ENCODE measurements around the gene STOML2. TPM values are rescaled to one million over a fixed set of nuclear protein-coding genes. Genes with fewer than 3 reads are reported as not detected.

STOML2 gene
- total and polyA plus RNA-seq, 2 experiments from 2014 or later: 114 to 210 TPM

DNA sequence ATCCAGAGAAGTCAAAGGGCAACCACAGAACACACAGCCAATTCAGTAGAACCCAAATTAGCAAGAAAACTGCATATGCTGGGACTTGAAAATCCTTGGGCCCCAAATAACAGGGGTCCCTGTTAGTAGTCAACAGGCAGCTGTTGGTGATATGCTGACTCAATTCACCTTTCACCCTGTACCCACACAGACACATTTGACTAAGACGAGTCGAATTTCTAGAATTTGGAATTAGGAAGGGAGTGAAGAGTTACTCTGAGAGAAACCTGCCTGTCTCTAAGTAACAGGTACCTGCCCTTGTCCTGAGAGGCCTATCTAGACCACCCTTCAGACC is 29.7 kb downstream of the STOML2 start (continued):
- TF ChIP-seq, protein P1, sequence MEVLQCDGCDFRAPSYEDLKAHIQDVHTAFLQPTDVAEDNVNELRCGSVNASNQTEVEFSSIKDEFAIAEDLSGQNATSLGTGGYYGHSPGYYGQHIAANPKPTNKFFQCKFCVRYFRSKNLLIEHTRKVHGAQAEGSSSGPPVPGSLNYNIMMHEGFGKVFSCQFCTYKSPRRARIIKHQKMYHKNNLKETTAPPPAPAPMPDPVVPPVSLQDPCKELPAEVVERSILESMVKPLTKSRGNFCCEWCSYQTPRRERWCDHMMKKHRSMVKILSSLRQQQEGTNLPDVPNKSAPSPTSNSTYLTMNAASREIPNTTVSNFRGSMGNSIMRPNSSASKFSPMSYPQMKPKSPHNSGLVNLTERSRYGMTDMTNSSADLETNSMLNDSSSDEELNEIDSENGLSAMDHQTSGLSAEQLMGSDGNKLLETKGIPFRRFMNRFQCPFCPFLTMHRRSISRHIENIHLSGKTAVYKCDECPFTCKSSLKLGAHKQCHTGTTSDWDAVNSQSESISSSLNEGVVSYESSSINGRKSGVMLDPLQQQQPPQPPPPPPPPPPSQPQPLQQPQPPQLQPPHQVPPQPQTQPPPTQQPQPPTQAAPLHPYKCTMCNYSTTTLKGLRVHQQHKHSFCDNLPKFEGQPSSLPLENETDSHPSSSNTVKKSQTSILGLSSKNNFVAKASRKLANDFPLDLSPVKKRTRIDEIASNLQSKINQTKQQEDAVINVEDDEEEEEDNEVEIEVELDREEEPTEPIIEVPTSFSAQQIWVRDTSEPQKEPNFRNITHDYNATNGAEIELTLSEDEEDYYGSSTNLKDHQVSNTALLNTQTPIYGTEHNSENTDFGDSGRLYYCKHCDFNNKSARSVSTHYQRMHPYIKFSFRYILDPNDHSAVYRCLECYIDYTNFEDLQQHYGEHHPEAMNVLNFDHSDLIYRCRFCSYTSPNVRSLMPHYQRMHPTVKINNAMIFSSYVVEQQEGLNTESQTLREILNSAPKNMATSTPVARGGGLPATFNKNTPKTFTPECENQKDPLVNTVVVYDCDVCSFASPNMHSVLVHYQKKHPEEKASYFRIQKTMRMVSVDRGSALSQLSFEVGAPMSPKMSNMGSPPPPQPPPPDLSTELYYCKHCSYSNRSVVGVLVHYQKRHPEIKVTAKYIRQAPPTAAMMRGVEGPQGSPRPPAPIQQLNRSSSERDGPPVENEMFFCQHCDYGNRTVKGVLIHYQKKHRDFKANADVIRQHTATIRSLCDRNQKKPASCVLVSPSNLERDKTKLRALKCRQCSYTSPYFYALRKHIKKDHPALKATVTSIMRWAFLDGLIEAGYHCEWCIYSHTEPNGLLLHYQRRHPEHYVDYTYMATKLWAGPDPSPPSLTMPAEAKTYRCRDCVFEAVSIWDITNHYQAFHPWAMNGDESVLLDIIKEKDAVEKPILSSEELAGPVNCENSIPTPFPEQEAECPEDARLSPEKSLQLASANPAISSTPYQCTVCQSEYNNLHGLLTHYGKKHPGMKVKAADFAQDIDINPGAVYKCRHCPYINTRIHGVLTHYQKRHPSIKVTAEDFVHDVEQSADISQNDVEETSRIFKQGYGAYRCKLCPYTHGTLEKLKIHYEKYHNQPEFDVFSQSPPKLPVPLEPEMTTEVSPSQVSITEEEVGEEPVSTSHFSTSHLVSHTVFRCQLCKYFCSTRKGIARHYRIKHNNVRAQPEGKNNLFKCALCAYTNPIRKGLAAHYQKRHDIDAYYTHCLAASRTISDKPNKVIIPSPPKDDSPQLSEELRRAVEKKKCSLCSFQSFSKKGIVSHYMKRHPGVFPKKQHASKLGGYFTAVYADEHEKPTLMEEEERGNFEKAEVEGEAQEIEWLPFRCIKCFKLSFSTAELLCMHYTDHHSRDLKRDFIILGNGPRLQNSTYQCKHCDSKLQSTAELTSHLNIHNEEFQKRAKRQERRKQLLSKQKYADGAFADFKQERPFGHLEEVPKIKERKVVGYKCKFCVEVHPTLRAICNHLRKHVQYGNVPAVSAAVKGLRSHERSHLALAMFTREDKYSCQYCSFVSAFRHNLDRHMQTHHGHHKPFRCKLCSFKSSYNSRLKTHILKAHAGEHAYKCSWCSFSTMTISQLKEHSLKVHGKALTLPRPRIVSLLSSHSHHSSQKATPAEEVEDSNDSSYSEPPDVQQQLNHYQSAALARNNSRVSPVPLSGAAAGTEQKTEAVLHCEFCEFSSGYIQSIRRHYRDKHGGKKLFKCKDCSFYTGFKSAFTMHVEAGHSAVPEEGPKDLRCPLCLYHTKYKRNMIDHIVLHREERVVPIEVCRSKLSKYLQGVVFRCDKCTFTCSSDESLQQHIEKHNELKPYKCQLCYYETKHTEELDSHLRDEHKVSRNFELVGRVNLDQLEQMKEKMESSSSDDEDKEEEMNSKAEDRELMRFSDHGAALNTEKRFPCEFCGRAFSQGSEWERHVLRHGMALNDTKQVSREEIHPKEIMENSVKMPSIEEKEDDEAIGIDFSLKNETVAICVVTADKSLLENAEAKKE (CRISPR knock-in tag; IDR thresholded peaks at IDR 0.05): no peak
- no peak for TF ChIP-seq ZNF331 (CRISPR knock-in tag; IDR thresholded peaks at IDR 0.05; ENCODE audit: low read depth)
- TF ChIP-seq, protein P2, sequence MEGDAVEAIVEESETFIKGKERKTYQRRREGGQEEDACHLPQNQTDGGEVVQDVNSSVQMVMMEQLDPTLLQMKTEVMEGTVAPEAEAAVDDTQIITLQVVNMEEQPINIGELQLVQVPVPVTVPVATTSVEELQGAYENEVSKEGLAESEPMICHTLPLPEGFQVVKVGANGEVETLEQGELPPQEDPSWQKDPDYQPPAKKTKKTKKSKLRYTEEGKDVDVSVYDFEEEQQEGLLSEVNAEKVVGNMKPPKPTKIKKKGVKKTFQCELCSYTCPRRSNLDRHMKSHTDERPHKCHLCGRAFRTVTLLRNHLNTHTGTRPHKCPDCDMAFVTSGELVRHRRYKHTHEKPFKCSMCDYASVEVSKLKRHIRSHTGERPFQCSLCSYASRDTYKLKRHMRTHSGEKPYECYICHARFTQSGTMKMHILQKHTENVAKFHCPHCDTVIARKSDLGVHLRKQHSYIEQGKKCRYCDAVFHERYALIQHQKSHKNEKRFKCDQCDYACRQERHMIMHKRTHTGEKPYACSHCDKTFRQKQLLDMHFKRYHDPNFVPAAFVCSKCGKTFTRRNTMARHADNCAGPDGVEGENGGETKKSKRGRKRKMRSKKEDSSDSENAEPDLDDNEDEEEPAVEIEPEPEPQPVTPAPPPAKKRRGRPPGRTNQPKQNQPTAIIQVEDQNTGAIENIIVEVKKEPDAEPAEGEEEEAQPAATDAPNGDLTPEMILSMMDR (conservative IDR thresholded peaks at IDR 0.05; ENCODE audit: low read depth in 2 of 2): no peak
- no peak for TF ChIP-seq CREB1 (CRISPR knock-in tag; IDR thresholded peaks at IDR 0.05; ENCODE audit: low read depth)
- TF ChIP-seq, protein P3, sequence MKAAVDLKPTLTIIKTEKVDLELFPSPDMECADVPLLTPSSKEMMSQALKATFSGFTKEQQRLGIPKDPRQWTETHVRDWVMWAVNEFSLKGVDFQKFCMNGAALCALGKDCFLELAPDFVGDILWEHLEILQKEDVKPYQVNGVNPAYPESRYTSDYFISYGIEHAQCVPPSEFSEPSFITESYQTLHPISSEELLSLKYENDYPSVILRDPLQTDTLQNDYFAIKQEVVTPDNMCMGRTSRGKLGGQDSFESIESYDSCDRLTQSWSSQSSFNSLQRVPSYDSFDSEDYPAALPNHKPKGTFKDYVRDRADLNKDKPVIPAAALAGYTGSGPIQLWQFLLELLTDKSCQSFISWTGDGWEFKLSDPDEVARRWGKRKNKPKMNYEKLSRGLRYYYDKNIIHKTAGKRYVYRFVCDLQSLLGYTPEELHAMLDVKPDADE (IDR thresholded peaks at IDR 0.05): no peak
- TF ChIP-seq NANOG (IDR thresholded peaks at IDR 0.05; ENCODE audit: borderline replicate concordance): no peak
